ENCODE data around the gene NBAS.

The NBAS gene

GRCh38 chr2:15560988-15561573, at the start of gene NBAS:
Gene NBAS (minus strand): TSS chr2:15561334. CDS start chr2:15561304, 30 bp downstream.
- H3K9ac ChIP-seq (ENCODE audit: low read length), result peak within 1 kb of the TSS; percentile 69
- no peaks in the 10 kb centered on the region for H3K36me3 ChIP-seq (ENCODE audit: low read length)
- H4K20me1 ChIP-seq (ENCODE audit: low read depth, low read length), result no peaks in the 10 kb centered on the region
- TF ChIP-seq EZH2phosphoT487 (conservative IDR thresholded peaks at IDR 0.05; ENCODE audit: low read length) (no peak), CTCF (IDR thresholded peaks at IDR 0.05; ENCODE audit: insufficient read depth, low read length, poor library complexity, severe bottlenecking) (no peak)
- no peaks in the 10 kb centered on the region for H3K9me2 ChIP-seq (replicated peaks; ENCODE audit: insufficient read depth, low read length)
- H3K27ac ChIP-seq (ENCODE audit: low read depth, low read length), result peak within 1 kb of the TSS; percentile 8; the same call in 1 of the 2 replicates
- H3K4me3 ChIP-seq (ENCODE audit: insufficient read depth, low read length, poor library complexity, severe bottlenecking), result peak within 1 kb of the TSS; percentile 93
- H3K9me3 ChIP-seq (ENCODE audit: insufficient read depth, low read length), result no peaks in the 10 kb centered on the region
- peaks cover 12% of the 10 kb centered on the region; the same call in 1 of the 2 replicates for H3K79me2 ChIP-seq (ENCODE audit: insufficient read depth, low read length)
- H3F3A ChIP-seq (ENCODE audit: insufficient read depth), result no peaks in the 10 kb centered on the region
- H3K4me2 ChIP-seq (ENCODE audit: low read depth, low read length, poor library complexity, severe bottlenecking), result peak within 1 kb of the TSS; percentile 86
- H2AFZ ChIP-seq (ENCODE audit: low read depth, low read length, severe bottlenecking), result peak within 1 kb of the TSS; percentile 94
- no peaks in the 10 kb centered on the region for H3K27me3 ChIP-seq (ENCODE audit: low read length)

- Histone ChIP-seq H3K9me3 (ENCODE audit: insufficient read depth, low read length) (no peaks in the 10 kb centered on the region), H3F3A (ENCODE audit: insufficient read depth) (no peaks in the 10 kb centered on the region), H3K9ac (ENCODE audit: low read length) (no peak overlapping the region), H3K79me2 (ENCODE audit: insufficient read depth, low read length) (no peaks in the 10 kb centered on the region), H3K9me2 (replicated peaks; ENCODE audit: insufficient read depth, low read length) (no peaks in the 10 kb centered on the region), H3K27me3 (ENCODE audit: low read length) (no peaks in the 10 kb centered on the region), H3K27ac (ENCODE audit: low read depth, low read length) (no peak overlapping the region), H3K4me2 (ENCODE audit: low read depth, low read length, poor library complexity, severe bottlenecking) (no peak overlapping the region), H3K36me3 (ENCODE audit: low read length) (peaks cover 28% of the 10 kb centered on the region), H3K4me3 (ENCODE audit: insufficient read depth, low read length, poor library complexity, severe bottlenecking) (no peak overlapping the region), H4K20me1 (ENCODE audit: low read depth, low read length) (no peaks in the 10 kb centered on the region), H2AFZ (ENCODE audit: low read depth, low read length, severe bottlenecking) (no peak overlapping the region)
- TF ChIP-seq CTCF (IDR thresholded peaks at IDR 0.05; ENCODE audit: insufficient read depth, low read length, poor library complexity, severe bottlenecking), result no peak
- no peak for TF ChIP-seq EZH2phosphoT487 (conservative IDR thresholded peaks at IDR 0.05; ENCODE audit: low read length)
Measured at GRCh38 chr2:15610430-15610952, 49.4 kb upstream of the NBAS start.

- Histone ChIP-seq H3K79me2 (ENCODE audit: insufficient read depth, low read length) (no peaks in the 10 kb centered on the region), H3K9me3 (ENCODE audit: insufficient read depth, low read length) (no peaks in the 10 kb centered on the region), H3K27ac (ENCODE audit: low read depth, low read length) (no peak overlapping the region), H3K9ac (ENCODE audit: low read length) (no peak overlapping the region), H3K9me2 (replicated peaks; ENCODE audit: insufficient read depth, low read length) (no peaks in the 10 kb centered on the region), H3K27me3 (ENCODE audit: low read length) (no peaks in the 10 kb centered on the region), H2AFZ (ENCODE audit: low read depth, low read length, severe bottlenecking) (no peak overlapping the region), H3K4me3 (ENCODE audit: insufficient read depth, low read length, poor library complexity, severe bottlenecking) (no peak overlapping the region), H3F3A (ENCODE audit: insufficient read depth) (no peaks in the 10 kb centered on the region), H4K20me1 (ENCODE audit: low read depth, low read length) (no peaks in the 10 kb centered on the region), H3K36me3 (ENCODE audit: low read length) (peaks cover 33% of the 10 kb centered on the region), H3K4me2 (ENCODE audit: low read depth, low read length, poor library complexity, severe bottlenecking) (no peak overlapping the region)
- no peak for TF ChIP-seq CTCF (IDR thresholded peaks at IDR 0.05; ENCODE audit: insufficient read depth, low read length, poor library complexity, severe bottlenecking)
- no peak for TF ChIP-seq EZH2phosphoT487 (conservative IDR thresholded peaks at IDR 0.05; ENCODE audit: low read length)
Measured at GRCh38 chr2:15609341-15610042, 48.4 kb upstream of the NBAS start.

All from SU-DHL-6 (cell line).